Stimulated activated CD4-positive, alpha-beta T cell treated with anti-CD3 and anti-CD28 coated beads, Interleukin-4, amount 100 ng/mL, for 48 hours (primary cell): ENCODE results near the gene UBLCP1.
"Not testable (repeated sequence)": the region's sequence is repeated elsewhere in the genome, so short reads cannot be mapped to it uniquely, and the experiment has no call there.

Experiments used
- DNase-seq, 2 donors: peaks; one replicate each; pipeline ENCODE4 v3.0.0-alpha.2; 2020; ENCODE audit warnings: low read depth in 2 of 2

The UBLCP1 gene

DNA sequence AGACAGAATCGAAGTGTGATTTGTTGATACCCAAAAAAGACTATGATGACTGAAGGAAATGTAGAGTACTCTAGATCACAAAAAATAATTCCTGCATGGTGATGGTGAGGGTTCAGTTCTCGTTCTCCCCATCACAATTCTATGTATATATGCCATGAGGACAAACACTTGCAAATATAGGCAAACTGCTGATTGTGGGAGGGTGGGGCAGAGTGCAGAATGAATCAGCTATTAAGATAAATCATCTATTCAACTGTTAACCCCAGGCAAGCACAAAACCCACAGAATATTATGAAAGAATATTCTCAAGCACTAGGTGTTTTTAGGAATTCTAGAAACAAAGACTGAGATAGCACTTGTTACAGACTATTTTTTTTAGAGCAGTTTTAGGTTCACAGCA is 13.9 kb upstream of the UBLCP1 start:
- no peak for DNase-seq

DNA sequence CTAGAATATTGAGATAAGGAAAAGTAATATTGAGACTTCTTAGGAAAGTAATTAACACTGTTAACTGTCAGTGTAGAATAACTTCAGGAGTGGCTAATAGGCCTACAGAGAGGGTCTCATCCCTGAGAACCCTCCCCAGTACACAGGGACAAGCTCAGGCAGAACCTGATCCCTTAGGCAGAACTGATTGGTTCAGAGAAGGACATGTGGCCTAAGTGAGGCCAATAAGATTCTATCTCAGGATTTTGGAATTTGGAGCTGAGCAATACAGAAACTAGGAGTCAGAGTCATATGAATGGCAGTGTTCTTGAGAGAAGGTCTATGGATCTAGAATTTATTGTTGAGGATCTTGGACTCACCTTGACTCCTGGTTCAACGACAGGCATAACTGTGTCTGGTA is 10.9 kb upstream of the UBLCP1 start:
- DNase-seq: no peak

- no peak for DNase-seq
Measured at GRCh38 chr5:159257007-159257406, 6.1 kb upstream of the UBLCP1 start.

DNA sequence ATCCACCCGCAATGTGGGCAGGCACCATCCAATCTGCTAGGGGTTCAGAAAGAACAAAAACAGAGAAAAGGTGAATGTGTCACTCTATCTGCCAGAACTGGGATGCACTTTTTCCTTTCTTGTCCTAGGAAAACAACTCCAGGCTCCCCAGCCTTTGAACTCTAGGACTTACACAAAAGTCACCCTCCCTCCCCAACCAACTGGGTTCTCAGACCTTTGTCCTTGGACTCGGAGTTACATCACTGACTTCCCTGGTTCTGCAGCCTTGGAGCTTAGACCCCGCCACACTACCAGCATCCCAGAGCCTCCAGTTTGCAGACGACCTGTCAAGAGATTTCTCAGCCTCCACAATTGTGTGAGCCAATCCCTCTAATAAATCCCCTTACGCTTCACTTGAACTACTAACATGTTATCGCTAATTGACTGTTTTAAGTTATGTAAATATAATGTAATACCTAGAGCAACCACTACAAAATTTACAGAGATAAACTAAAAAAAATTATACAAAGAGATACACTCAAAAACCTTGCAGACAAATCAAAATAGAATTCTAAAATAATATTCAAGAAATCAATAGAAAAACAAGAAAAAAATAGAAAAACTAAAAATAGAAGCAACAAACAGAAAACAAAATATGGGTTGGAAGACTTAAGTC is 5.3 kb upstream of the UBLCP1 start:
- no peak for DNase-seq

GRCh38 chr5:159258361-159258760 is 4.7 kb upstream of the UBLCP1 start:
- DNase-seq: no peak

DNA sequence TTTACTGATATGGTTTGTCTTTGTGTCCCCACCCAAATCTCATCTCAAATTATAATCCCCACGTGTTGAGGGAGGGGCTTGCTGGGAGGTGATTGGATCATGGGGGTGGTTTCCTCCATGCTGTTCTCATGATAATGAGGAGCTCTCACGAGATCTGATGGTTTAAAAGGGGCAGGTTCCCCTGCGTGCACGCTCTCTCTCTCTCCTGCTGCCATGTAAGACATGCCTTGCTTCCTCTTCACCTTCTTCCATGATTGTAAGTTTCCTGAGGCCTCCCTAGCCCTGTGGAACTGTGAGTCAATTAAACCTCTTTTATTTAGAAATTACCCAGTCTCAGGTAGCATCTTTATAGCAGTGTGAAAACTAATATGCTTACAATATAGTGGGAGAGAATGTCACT is 2.9 kb upstream of the UBLCP1 start:
- not testable (repeated sequence) for DNase-seq

DNA sequence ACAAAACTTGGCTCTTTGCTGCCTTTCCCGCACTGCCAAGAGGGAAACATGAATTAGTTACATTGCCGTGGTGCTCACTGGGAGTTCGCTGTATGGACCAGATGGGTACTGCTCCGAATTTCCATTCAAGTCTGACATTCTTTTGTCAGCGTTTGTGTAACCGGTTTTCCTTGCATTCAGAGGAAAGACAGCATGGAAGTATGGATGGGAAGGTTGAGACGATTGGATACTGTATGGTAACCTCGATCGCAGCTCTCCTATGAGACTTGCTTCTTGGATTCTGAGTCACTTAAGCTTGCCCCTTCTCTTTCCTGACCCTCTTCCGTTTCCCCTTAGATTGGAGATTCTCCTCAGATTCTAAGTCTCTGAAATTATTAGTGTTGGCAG is 625 bp upstream of the UBLCP1 start:
- DNase-seq: no peak

GRCh38 chr5:159263569-159263905 is 447 bp downstream of the UBLCP1 start:
- DNase-seq: no peak

DNA sequence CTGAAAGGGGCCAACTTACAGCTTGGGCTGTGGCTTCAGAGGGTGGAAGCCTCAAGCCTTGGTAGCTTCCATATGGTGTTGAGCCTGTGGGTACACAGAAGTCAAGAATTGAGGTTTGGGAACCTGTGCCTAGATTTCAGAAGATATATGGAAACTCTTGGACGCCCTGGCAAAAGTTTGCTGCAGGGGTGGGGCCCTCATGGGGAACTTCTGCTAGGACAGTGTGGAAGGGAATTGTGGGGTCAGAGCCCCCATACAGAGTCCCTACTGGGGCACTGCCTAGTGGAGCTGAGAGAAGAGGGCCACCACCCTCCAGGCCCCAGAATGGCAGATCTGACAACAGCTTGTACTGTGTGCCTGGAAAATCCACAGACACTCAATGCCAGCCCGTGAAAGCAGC is 3.7 kb downstream of the UBLCP1 start:
- DNase-seq: not testable (repeated sequence)

DNA sequence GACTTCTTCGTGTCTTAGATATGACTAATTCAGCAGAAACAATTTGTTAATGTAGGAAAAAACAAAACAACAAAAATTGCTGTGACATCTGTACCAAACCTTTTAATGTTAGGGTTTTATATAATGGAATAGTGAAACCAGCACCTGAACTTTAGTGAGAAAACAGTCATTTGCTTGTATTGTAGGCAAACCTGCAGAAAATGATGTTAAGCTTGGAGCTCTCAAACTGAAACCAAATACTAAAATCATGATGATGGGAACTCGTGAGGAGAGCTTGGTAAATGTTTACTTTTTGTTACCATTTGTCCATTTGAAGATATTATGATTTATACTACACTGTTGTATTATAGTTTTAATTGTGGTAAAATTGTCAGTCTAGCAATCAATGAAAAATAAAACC is 6.6 kb downstream of the UBLCP1 start:
- DNase-seq: no peak

DNA sequence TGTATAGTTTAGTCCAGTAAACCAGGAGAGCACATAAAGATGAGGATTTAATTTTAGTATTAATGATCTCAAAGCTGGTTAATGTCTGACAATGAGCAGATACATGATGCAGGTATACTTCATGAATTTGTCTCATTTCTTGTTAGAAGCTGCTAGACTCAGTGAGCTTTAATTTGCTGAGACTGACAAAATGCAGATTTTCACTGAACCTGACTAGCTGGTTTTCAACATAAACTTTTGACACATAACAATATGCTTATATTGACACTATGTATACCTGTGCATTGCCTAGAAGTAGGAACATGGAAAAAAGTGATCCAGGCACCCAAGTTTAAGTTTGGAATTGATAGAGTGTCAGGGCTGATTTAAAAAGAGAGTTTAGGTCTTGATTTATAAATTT is 10.8 kb downstream of the UBLCP1 start:
- no peak for DNase-seq

DNA sequence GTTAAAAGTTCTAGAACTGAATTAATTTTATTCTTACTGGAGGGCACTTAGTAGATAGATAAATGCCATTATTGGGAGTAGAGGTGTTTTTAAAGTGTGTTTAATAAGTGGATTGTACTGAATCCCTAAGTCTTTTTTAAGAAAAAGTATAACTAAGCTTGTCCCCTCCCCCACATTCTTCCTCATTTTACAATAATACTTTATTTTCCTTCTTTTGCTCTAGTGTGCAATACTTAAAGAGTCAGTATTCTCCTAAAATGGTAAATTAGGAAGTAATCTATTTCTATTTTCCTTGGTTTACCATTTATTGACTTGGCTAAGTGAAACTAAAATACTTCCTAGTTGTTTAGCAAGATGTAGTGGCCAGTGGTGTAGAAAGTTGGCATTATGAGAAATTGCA is 11.6 kb downstream of the UBLCP1 start:
- no peak for DNase-seq

- no peak for DNase-seq
Measured at GRCh38 chr5:159286420-159287035, 23.4 kb downstream of the UBLCP1 start.

- no peak for DNase-seq
Measured at GRCh38 chr5:159290741-159291140, 27.7 kb downstream of the UBLCP1 start.

DNA sequence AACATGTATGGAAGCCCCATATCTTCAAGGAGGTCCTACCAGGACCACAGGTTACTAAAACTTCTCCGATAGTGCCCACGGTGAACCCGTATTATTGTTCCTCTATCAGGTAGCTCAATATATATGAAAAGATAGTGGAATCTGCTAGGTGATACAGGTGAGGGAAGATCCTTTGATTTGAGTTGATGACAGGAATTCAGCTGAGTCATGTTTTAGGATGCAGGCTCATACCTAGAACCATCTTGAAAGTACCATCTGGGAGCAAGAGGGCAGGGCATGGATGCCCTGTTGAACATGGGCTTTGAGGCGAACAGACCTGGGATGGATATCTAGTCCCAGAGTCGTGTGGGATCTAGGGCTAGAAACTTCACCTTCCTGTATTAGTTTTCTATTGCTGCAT is 31.8 kb downstream of the UBLCP1 start:
- no peak for DNase-seq

- DNase-seq: not testable (repeated sequence)
Measured at GRCh38 chr5:159297300-159297699, 34.2 kb downstream of the UBLCP1 start.

DNA sequence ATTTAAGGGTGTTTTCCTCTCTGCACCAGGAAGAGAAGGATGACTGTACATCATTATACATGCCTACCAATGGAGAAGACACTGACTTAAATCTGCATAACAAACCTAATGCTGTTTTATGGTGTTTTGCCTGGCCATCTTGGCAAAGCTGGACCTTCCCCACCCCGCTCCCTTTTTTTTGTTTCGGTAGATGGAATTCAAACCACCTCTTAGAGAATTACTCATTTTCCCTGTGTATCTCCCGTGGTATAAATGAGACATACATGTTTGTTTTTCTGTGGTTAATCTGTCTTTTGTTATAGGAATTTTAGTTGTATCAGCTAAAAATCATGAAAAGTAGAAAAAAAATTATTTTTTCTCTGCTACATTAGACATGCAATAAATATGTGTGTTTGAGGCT is 38.4 kb downstream of the UBLCP1 start:
- no peak for DNase-seq

- DNase-seq: not testable (repeated sequence)
Measured at GRCh38 chr5:159301929-159302860, 39.1 kb downstream of the UBLCP1 start.

- no peak for DNase-seq
Measured at GRCh38 chr5:159303286-159303685, 40.2 kb downstream of the UBLCP1 start.

DNA sequence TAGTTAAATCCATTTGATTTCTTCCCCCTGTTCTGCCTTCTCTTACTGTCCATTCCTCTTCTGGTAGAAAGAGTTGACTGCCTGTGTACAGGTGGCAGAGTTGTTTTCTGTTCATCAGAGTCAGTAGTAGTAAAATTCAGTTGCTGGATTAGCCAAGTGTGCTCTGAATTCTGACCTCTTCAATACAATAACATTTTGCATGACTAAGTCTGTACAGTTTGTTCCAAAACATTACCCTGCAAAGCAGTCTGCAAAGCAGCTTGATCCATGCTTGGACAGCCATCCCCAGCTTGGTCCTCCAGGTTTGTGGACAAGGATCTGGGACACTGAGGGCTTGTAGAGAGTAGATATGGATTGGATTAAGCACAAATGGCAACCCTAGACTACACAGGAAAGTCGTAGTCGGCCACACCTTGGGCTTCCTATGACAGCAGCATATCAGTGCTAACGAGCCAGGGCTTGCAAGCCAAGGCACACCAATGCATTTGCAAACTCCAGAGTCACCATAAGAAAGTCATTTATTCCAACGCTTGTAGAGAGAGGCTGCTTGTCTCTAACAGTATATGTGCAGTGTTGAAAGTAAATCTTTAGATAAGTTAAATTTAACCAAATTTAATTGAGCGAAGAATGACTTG is 42.0 kb downstream of the UBLCP1 start:
- DNase-seq: no peak

DNA sequence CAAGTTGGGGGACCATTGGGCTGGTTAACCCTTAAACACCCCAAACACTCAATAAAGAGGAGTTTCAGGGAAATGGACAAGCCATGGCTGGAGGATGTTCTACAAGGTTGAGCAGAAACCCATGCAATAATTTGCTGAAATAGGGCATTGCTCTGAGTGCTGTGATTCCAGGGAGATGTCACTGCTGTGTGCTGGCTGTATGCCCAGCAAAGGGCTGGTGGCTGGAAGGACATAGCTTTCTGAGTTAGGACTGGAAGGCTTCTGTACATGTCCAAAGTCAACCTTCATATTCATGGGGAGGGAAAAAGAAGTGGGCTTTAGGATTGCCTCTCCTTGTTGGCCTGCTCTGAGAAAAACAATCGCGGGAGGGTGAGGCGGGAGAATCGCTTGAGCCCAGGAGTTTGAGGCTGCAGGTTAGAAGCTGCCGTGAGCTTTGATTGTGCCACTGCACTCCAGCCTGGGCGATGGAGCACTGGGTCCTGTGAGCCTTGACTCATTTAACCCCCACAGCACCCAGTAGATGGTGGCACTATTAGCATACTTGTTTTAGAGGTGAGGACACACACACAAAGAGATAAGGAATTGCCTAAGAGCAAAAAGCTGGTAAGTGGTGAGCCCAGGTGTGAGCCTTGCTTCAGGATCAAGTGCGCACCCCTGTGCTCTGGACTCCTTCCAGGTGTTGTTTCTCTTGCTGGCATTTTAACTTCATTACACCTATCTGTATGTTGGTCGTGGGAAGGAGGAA is 46.8 kb downstream of the UBLCP1 start:
- DNase-seq: no peak

- DNase-seq: peak in 1 of 2 donors; percentile 30
Measured at GRCh38 chr5:159310511-159310910, 47.4 kb downstream of the UBLCP1 start.
